ENCODE data around the gene LFNG. TPM values are rescaled to one million over a fixed set of nuclear protein-coding genes. Genes with fewer than 3 reads are reported as not detected.
A peak's percentile ranks its signal among the peaks of the same experiment; 100 is the strongest.

Gene LFNG
- total RNA-seq, 1 donor from 2014 or later: 44.9 TPM

GRCh38 chr7:2500701-2501100 lies 18.9 kb upstream of the LFNG start:
- TF ChIP-seq CTCF (conservative IDR thresholded peaks at IDR 0.05): no peak
- no peak for DNase-seq (ENCODE audit: low read depth, low spot score)
- H3K4me1 Mint-ChIP-seq: peaks cover 37% of the 10 kb centered on the region
- peak overlapping the region; percentile 44 for H3K4me3 Mint-ChIP-seq
- H3K9me3 Mint-ChIP-seq: no peaks in the 10 kb centered on the region
- H3K27me3 Mint-ChIP-seq (ENCODE audit: low read depth): no peaks in the 10 kb centered on the region
- no peaks in the 10 kb centered on the region for H3K36me3 Mint-ChIP-seq (ENCODE audit: low read depth)
- H3K27ac Mint-ChIP-seq (ENCODE audit: unreplicated experiment): peak overlapping the region; percentile 81

- Mint-ChIP-seq H3K36me3 (ENCODE audit: low read depth) (no peaks in the 10 kb centered on the region), H3K9me3 (no peaks in the 10 kb centered on the region), H3K27ac (ENCODE audit: unreplicated experiment) (no peak overlapping the region), H3K27me3 (ENCODE audit: low read depth) (no peaks in the 10 kb centered on the region), H3K4me3 (peak overlapping the region; percentile 47), H3K4me1 (peaks cover 28% of the 10 kb centered on the region)
- TF ChIP-seq CTCF (conservative IDR thresholded peaks at IDR 0.05): no peak
- DNase-seq (ENCODE audit: low read depth, low spot score): no peak
Observed at GRCh38 chr7:2501947-2502646, 17.5 kb upstream of the LFNG start.

GRCh38 chr7:2502647-2502966 lies 17.0 kb upstream of the LFNG start:
- no peak for TF ChIP-seq CTCF (conservative IDR thresholded peaks at IDR 0.05)
- DNase-seq (ENCODE audit: low read depth, low spot score): no peak
- no peak overlapping the region for H3K4me3 Mint-ChIP-seq
- H3K36me3 Mint-ChIP-seq (ENCODE audit: low read depth): no peaks in the 10 kb centered on the region
- H3K9me3 Mint-ChIP-seq: no peaks in the 10 kb centered on the region
- H3K27me3 Mint-ChIP-seq (ENCODE audit: low read depth): no peaks in the 10 kb centered on the region
- peaks cover 23% of the 10 kb centered on the region for H3K4me1 Mint-ChIP-seq
- no peak overlapping the region for H3K27ac Mint-ChIP-seq (ENCODE audit: unreplicated experiment)

GRCh38 chr7:2503056-2503941 lies 16.3 kb upstream of the LFNG start:
- Mint-ChIP-seq H3K27ac (ENCODE audit: unreplicated experiment) (no peak overlapping the region), H3K36me3 (ENCODE audit: low read depth) (no peaks in the 10 kb centered on the region), H3K27me3 (ENCODE audit: low read depth) (no peaks in the 10 kb centered on the region), H3K9me3 (no peaks in the 10 kb centered on the region), H3K4me1 (peaks cover 21% of the 10 kb centered on the region), H3K4me3 (no peak overlapping the region)
- TF ChIP-seq CTCF (conservative IDR thresholded peaks at IDR 0.05): no peak
- no peak for DNase-seq (ENCODE audit: low read depth, low spot score)

- Mint-ChIP-seq H3K4me3 (no peak overlapping the region), H3K27me3 (ENCODE audit: low read depth) (no peaks in the 10 kb centered on the region), H3K36me3 (ENCODE audit: low read depth) (no peaks in the 10 kb centered on the region), H3K4me1 (peaks cover 25% of the 10 kb centered on the region), H3K9me3 (no peaks in the 10 kb centered on the region), H3K27ac (ENCODE audit: unreplicated experiment) (peak overlapping the region; percentile 43)
- TF ChIP-seq CTCF (conservative IDR thresholded peaks at IDR 0.05): no peak
- DNase-seq (ENCODE audit: low read depth, low spot score): no peak
Observed at GRCh38 chr7:2504128-2504888, 15.3 kb upstream of the LFNG start.
